Raji (cell line): ENCODE measurements around the gene NBPF14.
"Not testable (repeated sequence)": the region's sequence is repeated elsewhere in the genome, so short reads cannot be mapped to it uniquely, and the experiment has no call there.

Source experiments
- POLR2A ChIP-seq: IDR thresholded peaks from 2 replicates; pipeline ENCODE4 v1.6.1; 2011; ENCODE audit warnings: low read depth, low read length, control low read depth; ENCODE audit not compliant: insufficient read depth

NBPF14 gene, protein sequence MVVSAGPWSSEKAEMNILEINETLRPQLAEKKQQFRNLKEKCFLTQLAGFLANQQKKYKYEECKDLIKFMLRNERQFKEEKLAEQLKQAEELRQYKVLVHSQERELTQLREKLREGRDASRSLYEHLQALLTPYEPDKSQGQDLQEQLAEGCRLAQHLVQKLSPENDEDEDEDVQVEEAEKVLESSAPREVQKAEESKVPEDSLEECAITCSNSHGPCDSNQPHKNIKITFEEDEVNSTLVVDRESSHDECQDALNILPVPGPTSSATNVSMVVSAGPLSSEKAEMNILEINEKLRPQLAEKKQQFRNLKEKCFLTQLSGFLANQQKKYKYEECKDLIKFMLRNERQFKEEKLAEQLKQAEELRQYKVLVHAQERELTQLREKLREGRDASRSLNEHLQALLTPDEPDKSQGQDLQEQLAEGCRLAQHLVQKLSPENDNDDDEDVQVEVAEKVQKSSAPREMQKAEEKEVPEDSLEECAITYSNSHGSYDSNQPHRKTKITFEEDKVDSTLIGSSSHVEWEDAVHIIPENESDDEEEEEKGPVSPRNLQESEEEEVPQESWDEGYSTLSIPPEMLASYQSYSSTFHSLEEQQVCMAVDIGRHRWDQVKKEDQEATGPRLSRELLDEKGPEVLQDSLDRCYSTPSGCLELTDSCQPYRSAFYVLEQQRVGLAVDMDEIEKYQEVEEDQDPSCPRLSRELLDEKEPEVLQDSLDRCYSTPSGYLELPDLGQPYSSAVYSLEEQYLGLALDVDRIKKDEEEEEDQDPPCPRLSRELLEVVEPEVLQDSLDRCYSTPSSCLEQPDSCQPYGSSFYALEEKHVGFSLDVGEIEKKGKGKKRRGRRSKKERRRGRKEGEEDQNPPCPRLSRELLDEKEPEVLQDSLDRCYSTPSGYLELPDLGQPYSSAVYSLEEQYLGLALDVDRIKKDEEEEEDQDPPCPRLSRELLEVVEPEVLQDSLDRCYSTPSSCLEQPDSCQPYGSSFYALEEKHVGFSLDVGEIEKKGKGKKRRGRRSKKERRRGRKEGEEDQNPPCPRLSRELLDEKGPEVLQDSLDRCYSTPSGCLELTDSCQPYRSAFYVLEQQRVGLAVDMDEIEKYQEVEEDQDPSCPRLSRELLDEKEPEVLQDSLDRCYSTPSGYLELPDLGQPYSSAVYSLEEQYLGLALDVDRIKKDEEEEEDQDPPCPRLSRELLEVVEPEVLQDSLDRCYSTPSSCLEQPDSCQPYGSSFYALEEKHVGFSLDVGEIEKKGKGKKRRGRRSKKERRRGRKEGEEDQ (N-terminal part only)

DNA sequence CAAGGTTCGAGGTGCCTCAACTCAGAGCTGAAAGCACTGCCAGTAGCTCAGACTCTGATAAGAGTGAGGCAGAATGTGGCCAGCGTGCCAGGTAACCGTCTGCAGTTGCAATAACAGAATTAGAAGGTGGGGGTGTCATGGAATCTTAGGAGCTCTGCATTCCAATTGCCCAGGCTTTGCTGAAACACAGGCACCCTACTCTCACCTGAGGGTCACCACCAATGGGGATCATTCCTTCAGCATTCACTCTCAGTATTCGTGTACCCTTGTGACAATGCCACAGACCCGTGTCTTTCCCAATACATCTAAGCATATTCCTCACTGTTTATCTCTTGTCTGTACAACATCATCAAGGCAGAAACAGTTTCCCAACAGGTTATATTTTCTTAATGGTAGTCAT is at the start of gene NBPF14:
Gene NBPF14 (minus strand): TSS at position 101 of the 400 bp plus-strand sequence. CDS start 294 bp downstream, outside the sequence.
- TF ChIP-seq POLR2A = not testable (repeated sequence)

DNA sequence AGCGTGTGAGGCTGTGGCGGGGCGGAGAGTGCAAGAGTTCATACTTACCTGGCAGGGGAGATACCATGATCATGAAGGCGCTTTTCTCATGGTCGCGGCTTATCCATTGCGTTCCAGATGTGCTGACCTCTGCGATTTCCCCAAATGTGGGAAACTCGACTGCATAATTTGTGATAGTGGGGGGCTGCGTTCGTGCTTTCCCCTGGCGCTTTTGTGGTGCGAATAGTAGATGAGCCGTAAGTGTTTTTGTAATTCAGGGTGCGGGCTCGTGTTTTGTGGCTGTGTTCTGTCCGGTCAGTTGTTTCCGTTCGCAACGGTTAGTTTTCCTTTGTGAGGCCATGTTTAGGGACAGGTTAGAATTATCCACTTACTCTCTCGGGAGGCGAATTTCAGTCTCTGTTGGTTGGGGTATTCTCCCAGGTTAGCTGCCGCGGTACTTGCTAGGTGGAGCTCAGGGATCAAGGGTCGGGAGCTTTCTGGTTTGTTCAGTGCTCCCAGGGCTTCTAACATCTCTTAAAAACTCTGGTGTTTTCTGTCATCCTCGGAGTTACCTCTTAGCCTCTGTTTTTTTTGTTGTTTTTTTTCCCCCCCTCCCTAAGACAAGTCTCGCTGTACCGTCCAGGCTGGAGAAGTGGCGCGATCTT is 73.1 kb downstream of the NBPF14 start:
- TF ChIP-seq POLR2A = peak; percentile 86

DNA sequence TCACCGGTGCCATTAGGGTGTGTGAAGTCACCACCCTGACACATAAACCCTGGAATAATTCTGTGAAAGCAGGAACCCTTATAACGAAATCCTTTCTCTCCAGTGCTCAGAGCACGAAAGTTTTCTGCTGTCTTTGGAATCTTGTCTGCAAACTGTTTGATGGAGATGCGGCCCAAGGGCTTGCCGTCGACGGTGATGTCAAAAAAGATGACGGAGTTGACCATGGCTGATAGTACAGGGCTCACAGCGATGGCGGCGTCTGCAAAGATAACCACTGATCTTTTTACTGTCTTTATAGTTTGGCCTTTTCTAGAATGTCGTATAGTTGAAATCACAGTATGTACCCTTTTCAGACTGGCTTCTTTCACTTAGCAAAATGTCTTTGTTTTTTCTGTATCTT is 112.8 kb downstream of the NBPF14 start, which contains the start of gene PPIAL4G:
Gene PPIAL4G (minus strand): TSS at position 274 of the 400 bp plus-strand sequence. CDS start 50 bp downstream, at position 224.
- TF ChIP-seq POLR2A = not testable (repeated sequence)
